ENCODE data around the gene IQGAP3.

The IQGAP3 gene

DNA sequence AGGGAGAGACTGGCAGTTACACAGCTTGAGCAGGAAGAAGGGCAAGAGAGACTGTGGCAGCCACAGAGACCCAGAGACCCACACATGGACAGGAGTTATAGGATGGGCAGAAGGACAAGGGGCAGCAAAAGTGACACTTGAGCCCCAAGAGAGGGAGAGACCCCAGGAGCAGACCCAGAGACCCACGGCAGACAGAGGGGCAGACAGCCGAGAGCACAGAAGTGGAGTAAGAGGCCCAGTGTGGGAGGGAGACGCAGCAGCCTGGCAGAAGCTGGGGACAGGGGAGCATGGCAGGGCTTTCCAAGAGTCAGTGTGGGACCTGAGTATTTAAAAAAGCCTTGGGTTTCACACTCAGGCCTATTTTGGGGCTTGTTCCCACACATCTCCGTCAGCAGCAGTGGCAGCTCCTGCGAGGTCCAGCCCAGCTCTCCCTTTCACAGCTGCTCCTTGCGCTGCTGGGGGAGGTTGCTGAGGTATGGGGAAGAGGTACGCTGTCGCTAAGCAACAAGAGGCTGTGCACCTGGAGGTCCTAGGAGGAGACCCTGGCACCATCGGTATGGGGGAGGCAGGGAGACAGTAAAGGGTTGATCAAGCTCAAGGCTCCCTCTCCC, 62.8 kb downstream of the IQGAP3 start:
- Histone ChIP-seq H3K36me3 (ENCODE audit: control insufficient read depth, insufficient read depth, low read length) (no peaks in the 10 kb centered on the region), H3K4me3 (ENCODE audit: extremely low read depth, insufficient read depth, low read length, poor library complexity, severe bottlenecking) (no peak overlapping the region), H3K9me3 (ENCODE audit: control insufficient read depth, low read length) (no peaks in the 10 kb centered on the region), H3K4me1 (ENCODE audit: control insufficient read depth, insufficient read depth, low read length, poor library complexity, severe bottlenecking) (peaks cover 3% of the 10 kb centered on the region), H3K27ac (ENCODE audit: low read depth, low read length, severe bottlenecking) (no peak overlapping the region)
- WGBS, 2 experiments (ENCODE audit: insufficient coverage in 2 of 2): 91 to 92% methylated on average over 5 to 8 of the region's 9 CpGs

- peaks cover 10% of the 10 kb centered on the region for H3K4me1 ChIP-seq (ENCODE audit: control insufficient read depth, insufficient read depth, low read length, poor library complexity, severe bottlenecking)
- no peaks in the 10 kb centered on the region for H3K36me3 ChIP-seq (ENCODE audit: control insufficient read depth, insufficient read depth, low read length)
- WGBS, 2 experiments (ENCODE audit: insufficient coverage in 2 of 2): 90 to 96% methylated on average over 2 of the region's 2 CpGs
- no peaks in the 10 kb centered on the region for H3K9me3 ChIP-seq (ENCODE audit: control insufficient read depth, low read length)
- H3K27ac ChIP-seq (ENCODE audit: low read depth, low read length, severe bottlenecking): no peak overlapping the region
- H3K4me3 ChIP-seq (ENCODE audit: extremely low read depth, insufficient read depth, low read length, poor library complexity, severe bottlenecking): no peak overlapping the region
Measured at GRCh38 chr1:156508955-156509234, 63.5 kb downstream of the IQGAP3 start.

DNA sequence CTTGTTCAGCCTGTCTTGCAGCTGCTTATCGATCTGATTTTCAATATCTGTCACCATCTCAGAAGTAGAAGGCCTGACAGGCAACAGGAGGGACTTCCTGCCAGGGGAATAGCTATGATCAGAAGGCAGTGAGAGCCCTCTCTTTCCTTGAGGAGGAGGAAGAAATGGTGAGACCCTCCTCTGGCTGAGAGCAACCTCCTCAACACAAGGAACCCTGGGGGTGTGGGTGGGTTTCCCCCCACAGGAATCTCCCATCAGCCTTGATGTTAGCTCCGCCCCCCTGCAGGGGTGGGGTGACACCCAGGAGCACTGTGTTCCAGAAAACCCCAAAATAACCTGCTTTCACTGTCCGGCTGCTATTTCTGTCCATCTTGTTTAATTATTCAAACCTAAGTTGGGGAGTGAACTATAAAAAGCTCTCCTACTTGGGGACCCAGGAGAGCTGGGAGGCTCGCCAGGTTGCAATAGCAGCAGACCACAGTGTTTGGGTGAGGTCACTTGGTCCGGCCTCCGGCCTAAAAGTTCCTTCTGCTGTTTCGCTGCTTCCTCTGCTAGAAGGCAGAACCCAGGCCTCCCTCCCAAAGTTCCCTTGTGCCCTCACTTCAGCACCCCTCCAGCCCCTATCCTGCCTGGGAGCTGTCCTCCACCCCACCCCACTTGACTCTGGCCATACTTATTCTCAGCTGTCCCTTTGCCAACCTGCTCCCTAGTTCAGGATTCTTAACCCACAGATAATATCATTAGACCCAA, 64.0 kb downstream of the IQGAP3 start:
- H3K36me3 ChIP-seq (ENCODE audit: control insufficient read depth, insufficient read depth, low read length): no peaks in the 10 kb centered on the region
- no peaks in the 10 kb centered on the region for H3K9me3 ChIP-seq (ENCODE audit: control insufficient read depth, low read length)
- H3K4me1 ChIP-seq (ENCODE audit: control insufficient read depth, insufficient read depth, low read length, poor library complexity, severe bottlenecking): peaks cover 15% of the 10 kb centered on the region
- H3K27ac ChIP-seq (ENCODE audit: low read depth, low read length, severe bottlenecking): no peak overlapping the region
- H3K4me3 ChIP-seq (ENCODE audit: extremely low read depth, insufficient read depth, low read length, poor library complexity, severe bottlenecking): no peak overlapping the region
- 97 to 98% methylated on average over 5 to 6 of the region's 7 CpGs for WGBS, 2 experiments (ENCODE audit: insufficient coverage in 2 of 2)

- Histone ChIP-seq H3K9me3 (ENCODE audit: control insufficient read depth, low read length) (no peaks in the 10 kb centered on the region), H3K36me3 (ENCODE audit: control insufficient read depth, insufficient read depth, low read length) (no peaks in the 10 kb centered on the region), H3K4me1 (ENCODE audit: control insufficient read depth, insufficient read depth, low read length, poor library complexity, severe bottlenecking) (peaks cover 34% of the 10 kb centered on the region), H3K27ac (ENCODE audit: low read depth, low read length, severe bottlenecking) (no peak overlapping the region), H3K4me3 (ENCODE audit: extremely low read depth, insufficient read depth, low read length, poor library complexity, severe bottlenecking) (no peak overlapping the region)
- 92% methylated on average over 2 of the region's 2 CpGs; no CpG with 5 or more reads in 1 of the 2 experiments for WGBS, 2 experiments (ENCODE audit: insufficient coverage in 2 of 2)
Measured at GRCh38 chr1:156506450-156506849, 65.9 kb downstream of the IQGAP3 start.

DNA sequence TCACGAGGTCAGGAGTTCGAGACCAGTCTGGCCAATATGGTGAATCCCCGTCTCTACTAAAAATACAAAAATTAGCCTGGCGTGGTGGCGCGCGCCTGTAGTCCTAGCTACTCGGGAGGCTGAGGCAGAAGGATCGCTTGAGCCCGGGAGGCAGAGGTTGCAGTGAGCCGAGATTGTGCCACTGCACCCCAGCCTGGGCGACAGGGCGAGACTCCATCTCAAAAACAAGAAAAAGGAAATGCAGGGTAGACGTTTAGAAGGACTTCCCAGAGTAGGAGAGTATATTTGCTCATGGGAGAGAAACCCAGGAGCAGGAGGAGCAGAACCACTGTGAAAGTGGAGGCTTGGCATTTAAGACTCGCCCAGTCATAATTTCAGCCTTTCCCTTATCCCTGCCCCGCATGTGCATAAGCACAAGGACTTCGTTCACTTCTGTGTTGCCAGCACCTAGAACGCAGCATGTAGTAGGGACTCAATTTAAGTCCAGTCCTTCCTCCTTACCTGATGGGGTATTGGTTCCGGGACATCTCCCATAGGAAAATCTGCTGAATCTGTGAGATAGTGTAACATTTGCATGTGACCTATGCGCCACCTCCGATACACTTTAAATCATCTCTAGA, 66.6 kb downstream of the IQGAP3 start:
- Histone ChIP-seq H3K4me1 (ENCODE audit: control insufficient read depth, insufficient read depth, low read length, poor library complexity, severe bottlenecking) (peaks cover 35% of the 10 kb centered on the region), H3K9me3 (ENCODE audit: control insufficient read depth, low read length) (no peaks in the 10 kb centered on the region), H3K4me3 (ENCODE audit: extremely low read depth, insufficient read depth, low read length, poor library complexity, severe bottlenecking) (no peak overlapping the region), H3K27ac (ENCODE audit: low read depth, low read length, severe bottlenecking) (peak overlapping the region; percentile 99), H3K36me3 (ENCODE audit: control insufficient read depth, insufficient read depth, low read length) (no peaks in the 10 kb centered on the region)
- WGBS, 2 experiments (ENCODE audit: insufficient coverage in 2 of 2): 94 to 97% methylated on average over 14 to 17 of the region's 21 CpGs

DNA sequence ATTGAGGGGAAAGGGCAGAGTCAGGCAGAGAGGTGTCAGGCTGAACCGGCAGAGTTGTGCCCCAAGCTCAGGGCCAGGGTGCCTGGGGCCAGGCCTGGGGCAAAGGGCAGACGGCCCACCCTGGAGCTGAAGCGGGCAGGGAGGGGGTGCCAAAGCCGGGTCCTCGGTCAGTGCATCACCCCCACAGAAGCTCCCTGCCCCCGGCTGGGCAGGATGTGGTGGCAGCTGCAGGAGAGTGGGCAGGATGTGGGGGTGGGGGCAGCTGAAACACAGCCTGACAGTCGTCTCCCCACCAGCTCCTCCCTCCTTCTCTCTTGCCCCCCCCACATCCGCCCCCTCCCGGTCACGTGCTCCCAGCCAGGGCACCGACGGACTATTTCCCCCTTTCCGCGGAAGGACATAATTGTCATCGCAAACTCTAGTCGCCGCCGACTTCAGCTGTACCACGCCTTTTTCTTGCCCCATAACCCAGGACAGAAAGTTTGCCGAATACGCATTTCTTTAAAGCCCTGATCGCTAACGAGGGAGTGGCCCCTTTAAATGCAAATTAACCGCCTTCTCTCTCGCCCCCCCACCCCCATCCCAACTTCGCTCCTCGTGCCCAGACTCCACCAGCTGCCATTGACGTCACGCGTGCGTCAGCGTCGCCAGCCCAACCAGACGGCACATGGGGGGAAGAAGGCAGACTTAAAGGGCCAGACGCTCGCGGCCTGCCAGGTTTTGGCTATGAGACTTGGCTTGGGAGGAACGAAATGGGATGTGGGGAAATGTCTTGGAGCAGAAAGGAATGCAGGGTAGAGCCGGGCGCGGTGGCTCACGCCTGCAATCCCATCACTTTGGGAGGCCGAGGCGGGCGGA, 67.3 kb downstream of the IQGAP3 start:
- H3K4me3 ChIP-seq (ENCODE audit: extremely low read depth, insufficient read depth, low read length, poor library complexity, severe bottlenecking): peak overlapping the region; percentile 11
- WGBS, 2 experiments (ENCODE audit: insufficient coverage in 2 of 2): 6 to 11% methylated on average over 28 to 32 of the region's 45 CpGs
- peaks cover 35% of the 10 kb centered on the region for H3K4me1 ChIP-seq (ENCODE audit: control insufficient read depth, insufficient read depth, low read length, poor library complexity, severe bottlenecking)
- no peaks in the 10 kb centered on the region for H3K36me3 ChIP-seq (ENCODE audit: control insufficient read depth, insufficient read depth, low read length)
- H3K27ac ChIP-seq (ENCODE audit: low read depth, low read length, severe bottlenecking): peak overlapping the region; percentile 99
- H3K9me3 ChIP-seq (ENCODE audit: control insufficient read depth, low read length): no peaks in the 10 kb centered on the region

DNA sequence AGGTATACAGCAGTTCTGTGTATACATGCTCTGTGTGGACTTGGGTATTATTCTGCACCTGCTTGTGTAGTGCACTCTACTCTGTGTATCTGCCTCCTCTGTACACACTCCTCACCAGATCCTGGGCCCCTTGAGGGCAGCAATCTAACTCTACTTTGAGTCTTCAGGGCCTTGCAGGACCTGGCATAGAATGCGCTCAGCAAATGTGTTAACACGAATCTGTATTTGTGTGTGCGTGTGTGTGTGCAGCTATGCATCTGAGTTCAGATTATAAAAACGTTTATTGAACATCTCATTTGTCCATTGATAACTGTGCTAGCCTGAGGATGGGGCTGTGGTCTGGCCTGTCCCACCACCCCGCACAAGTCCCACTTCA, 67.9 kb downstream of the IQGAP3 start:
- Histone ChIP-seq H3K4me3 (ENCODE audit: extremely low read depth, insufficient read depth, low read length, poor library complexity, severe bottlenecking) (peak overlapping the region; percentile 11), H3K9me3 (ENCODE audit: control insufficient read depth, low read length) (no peaks in the 10 kb centered on the region), H3K4me1 (ENCODE audit: control insufficient read depth, insufficient read depth, low read length, poor library complexity, severe bottlenecking) (peaks cover 35% of the 10 kb centered on the region), H3K36me3 (ENCODE audit: control insufficient read depth, insufficient read depth, low read length) (no peaks in the 10 kb centered on the region), H3K27ac (ENCODE audit: low read depth, low read length, severe bottlenecking) (peak overlapping the region; percentile 99)
- WGBS, 2 experiments (ENCODE audit: insufficient coverage in 2 of 2): 60% methylated on average over 1 of the region's 5 CpGs; no CpG with 5 or more reads in 1 of the 2 experiments

GRCh38 chr1:156503698-156504437, 68.5 kb downstream of the IQGAP3 start:
- H3K36me3 ChIP-seq (ENCODE audit: control insufficient read depth, insufficient read depth, low read length): no peaks in the 10 kb centered on the region
- H3K9me3 ChIP-seq (ENCODE audit: control insufficient read depth, low read length): no peaks in the 10 kb centered on the region
- WGBS, 2 experiments (ENCODE audit: insufficient coverage in 2 of 2): 55 to 80% methylated on average over 4 to 5 of the region's 5 CpGs
- peaks cover 35% of the 10 kb centered on the region for H3K4me1 ChIP-seq (ENCODE audit: control insufficient read depth, insufficient read depth, low read length, poor library complexity, severe bottlenecking)
- peak overlapping the region; percentile 99 for H3K27ac ChIP-seq (ENCODE audit: low read depth, low read length, severe bottlenecking)
- H3K4me3 ChIP-seq (ENCODE audit: extremely low read depth, insufficient read depth, low read length, poor library complexity, severe bottlenecking): no peak overlapping the region

- H3K27ac ChIP-seq (ENCODE audit: low read depth, low read length, severe bottlenecking): peak overlapping the region; percentile 99
- no peaks in the 10 kb centered on the region for H3K36me3 ChIP-seq (ENCODE audit: control insufficient read depth, insufficient read depth, low read length)
- WGBS, 2 experiments (ENCODE audit: insufficient coverage in 2 of 2): 35 to 50% methylated on average over 2 to 11 of the region's 12 CpGs
- H3K9me3 ChIP-seq (ENCODE audit: control insufficient read depth, low read length): no peaks in the 10 kb centered on the region
- H3K4me3 ChIP-seq (ENCODE audit: extremely low read depth, insufficient read depth, low read length, poor library complexity, severe bottlenecking): no peak overlapping the region
- peaks cover 39% of the 10 kb centered on the region for H3K4me1 ChIP-seq (ENCODE audit: control insufficient read depth, insufficient read depth, low read length, poor library complexity, severe bottlenecking)
Measured at GRCh38 chr1:156502894-156503697, 69.3 kb downstream of the IQGAP3 start.
